Embryonic facial prominence (tissue), 1 donor: ENCODE results near the gene LAMA3.

Source experiments
- DNase-seq: peaks from one replicate; pipeline ENCODE4 v3.0.0-alpha.2; 2016; ENCODE audit errors: extremely low spot score

LAMA3 gene

GRCh38 chr18:23765931-23766330 lies 76.7 kb downstream of the LAMA3 start:
- DNase-seq, result no peak

DNA sequence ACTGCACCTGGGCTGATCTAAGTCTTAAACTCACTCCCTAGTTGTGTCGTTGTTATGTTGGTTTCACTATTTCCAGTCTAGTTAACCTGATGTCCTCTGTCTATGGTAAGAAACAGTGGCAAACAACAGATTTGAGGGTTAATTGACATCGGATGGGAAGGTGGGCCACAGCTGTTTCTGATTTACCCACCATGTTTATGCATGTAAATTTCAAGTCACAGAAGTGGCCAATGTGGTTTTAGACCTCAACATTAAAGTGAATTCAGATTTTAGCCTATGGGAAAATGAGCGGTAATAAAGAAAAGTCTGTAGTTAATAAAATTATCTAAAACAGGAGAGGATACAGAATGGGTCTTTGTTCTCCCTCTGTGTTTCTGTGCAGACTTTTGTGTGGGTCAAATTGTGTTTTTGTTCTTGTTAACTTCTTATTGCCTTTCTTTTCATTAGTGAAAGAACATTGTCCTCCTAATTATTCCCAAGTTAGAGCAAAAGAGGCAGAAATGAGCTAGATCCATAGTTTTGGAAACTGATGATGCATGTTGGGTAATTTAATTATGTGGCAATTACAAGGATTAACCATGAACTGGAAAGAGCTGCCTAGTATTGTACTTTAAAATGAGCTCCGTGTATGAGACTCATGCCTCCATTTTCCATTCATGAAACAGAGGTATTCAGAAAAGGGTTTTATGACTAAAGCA lies 83.2 kb downstream of the LAMA3 start:
- no peak for DNase-seq

DNA sequence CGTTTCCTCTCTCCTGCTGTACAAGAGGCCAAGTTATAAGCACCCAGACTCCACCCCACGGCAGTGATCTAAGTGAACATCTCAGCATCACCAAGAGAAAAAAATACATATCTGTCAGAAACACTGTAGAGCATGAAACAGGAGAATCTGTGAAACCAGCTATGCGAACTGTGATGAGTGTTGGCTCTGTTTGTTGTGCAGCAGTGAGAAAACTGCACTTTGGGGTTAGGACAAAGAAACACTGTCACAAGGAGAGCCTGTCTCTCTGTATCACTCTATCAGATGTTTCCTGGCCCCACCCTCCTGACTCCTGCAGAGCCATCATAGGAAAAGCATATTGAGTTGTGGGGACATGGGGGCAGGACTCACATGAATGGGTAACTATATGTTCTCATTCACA lies 87.1 kb downstream of the LAMA3 start:
- no peak for DNase-seq

DNA sequence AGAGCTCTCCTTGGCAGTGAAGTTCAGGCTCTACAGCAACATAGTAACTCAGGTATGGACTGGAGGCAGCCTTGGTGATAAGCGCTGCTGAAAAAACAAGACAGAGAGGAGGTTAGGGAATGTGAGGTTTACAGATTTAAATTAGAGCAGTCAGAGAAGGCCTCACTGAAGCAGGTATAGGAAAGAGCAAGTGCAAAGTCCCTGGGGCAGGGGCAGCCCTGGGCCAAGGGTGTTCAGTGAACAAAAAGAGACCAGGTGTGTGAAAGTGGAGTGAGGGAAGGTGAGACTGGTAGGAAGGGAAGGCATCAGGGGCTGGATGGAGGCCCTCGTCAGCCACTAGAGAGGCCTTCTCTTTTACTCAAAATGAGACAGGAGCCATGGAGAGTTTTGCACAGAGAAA lies 89.6 kb downstream of the LAMA3 start:
- no peak for DNase-seq

GRCh38 chr18:23779696-23780303 lies 90.5 kb downstream of the LAMA3 start:
- no peak for DNase-seq

DNA sequence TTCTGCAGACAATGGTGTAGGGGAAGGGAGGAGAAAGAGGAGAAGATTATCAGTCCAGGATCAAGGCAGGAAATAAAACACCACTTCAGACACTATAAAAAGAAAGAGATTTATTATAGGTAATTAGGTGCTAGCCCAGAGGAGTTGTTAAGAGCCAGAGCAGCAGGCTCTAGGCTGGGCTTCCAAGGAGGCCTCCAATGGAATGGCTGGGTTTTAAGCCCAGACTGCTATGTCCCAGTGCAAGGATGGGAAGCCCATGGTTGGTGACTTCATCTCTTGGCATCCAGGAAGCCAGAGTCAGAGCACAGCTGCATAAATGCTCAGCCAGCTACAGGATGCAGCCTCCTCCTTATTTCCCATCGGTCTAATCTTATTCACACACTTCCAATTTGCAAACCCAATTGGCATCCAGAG lies 95.6 kb downstream of the LAMA3 start:
- DNase-seq, result no peak

DNA sequence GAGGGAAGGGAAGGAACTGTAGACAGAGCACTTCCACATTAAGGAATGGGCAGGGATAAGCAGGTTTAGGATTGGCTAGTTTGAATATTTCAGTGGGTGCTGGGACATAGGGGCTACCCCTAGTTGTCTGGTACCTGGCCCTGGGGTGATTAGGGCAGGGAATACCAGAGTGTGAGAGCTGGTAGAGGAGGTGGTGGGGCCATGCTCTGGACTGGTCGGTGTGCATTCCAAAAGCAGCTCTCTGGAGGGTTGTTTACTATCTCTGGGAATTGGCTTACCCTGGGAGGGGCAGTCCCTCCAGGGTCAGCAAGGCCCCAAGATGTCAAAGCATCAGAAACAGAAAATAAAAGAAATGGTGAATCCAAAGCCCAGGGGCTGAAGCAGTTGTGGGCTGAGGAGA lies 103.8 kb downstream of the LAMA3 start:
- DNase-seq, result no peak

GRCh38 chr18:23793985-23794867 lies 105.0 kb downstream of the LAMA3 start:
- DNase-seq, result no peak

DNA sequence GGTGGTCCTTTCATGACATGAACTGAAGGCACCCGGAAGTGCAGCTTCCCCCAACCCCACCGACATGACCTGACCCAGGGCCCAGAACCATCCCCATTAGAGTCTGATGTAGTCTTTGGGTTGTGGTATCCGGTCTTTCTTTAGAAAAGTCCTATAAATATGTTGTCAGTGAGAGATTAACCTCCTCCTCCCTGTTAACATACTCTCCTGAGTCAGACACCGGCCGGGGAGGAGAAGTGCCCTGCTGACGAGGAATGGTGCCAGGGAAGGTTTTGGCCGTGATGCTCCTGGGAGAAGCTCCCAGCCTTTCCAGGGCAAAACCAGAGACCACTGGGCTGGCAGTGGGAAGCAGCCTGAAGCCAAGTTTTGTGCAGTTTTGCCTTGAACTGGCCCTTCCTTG lies 109.0 kb downstream of the LAMA3 start:
- no peak for DNase-seq

DNA sequence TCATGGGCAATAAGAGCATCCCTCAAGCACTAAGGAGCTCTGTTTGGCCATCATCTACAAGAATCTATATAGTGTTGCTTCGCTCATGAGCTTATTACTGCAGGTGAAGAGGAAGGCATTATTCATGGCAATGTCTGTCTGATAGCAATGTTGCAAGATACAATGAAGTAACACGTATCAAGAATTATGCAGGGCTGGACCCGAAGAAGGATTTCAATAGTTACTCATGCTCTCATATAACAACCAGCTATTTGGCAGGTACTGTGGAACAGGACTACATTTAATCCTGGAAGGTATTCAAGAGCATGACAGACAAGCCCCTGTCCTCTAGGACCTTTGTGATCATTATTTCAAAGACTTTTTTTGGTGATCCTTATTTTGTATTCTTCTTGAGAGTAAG lies 109.6 kb downstream of the LAMA3 start:
- DNase-seq, result no peak

- no peak for DNase-seq
These were observed 110.3 kb downstream of the LAMA3 start for GRCh38 chr18:23799540-23799939.

- no peak for DNase-seq
These were observed 111.6 kb downstream of the LAMA3 start for GRCh38 chr18:23800902-23801301.

DNA sequence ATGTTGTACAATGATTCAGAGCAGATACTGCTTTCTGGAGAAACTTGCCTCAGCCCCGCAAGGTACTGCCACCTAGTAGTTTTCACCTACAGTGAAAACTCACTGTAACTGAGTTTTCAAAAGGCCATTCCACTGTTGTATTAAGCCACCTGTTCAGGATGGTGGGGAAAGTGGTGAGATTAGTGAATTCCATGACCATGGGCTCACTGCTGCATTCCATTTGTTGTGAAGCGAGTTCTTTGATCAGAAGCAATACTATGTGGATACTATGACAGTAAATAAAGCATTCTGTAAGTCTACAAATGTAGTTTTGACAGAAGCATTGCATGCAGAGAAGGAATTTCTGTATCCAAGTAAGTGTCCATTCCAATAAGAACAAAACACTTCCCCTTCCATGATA lies 113.6 kb downstream of the LAMA3 start:
- DNase-seq, result no peak

DNA sequence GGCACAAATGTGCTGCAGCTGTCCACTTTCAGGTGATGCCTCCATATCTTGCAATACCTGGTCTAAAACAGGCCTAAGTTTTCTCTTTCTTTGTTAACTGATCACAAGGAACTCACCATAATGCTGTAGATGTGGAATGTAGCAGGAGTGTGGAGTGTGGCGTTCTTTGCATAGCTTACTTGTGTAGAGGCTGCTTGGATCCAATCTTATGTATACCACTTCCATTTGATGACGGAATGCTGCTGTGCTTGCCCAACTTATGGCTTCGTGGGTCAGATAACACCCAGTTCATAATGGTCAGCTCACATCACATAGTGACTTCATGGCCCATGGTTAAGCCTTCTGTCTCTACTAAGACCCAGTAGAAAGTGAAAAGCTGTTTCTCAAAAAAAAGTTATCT lies 114.5 kb downstream of the LAMA3 start:
- no peak for DNase-seq

GRCh38 chr18:23805898-23806297 lies 116.6 kb downstream of the LAMA3 start:
- DNase-seq, result no peak

DNA sequence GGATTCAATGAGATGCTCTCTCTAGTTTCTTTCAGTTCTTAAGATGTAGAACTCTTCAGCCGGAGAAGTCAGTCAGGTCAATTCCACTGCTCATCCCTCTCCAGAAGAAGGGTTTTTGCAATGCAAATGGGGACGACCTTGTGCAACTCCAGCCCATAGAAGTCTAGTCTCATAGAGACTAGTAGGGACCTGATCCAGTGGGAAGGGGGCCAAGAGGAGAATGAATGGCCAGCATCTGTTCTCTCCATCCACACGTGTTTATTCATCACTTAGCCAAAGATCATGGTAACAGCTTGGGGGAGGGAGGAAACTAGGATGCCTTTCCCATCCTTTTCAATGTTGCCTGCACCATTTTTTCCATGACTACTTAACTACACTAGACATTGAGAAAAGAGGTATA lies 120.2 kb downstream of the LAMA3 start:
- no peak for DNase-seq

- no peak for DNase-seq
These were observed 121.1 kb downstream of the LAMA3 start for GRCh38 chr18:23810396-23810795.

GRCh38 chr18:23811176-23811575 lies 121.9 kb downstream of the LAMA3 start:
- no peak for DNase-seq

- no peak for DNase-seq
These were observed 123.5 kb downstream of the LAMA3 start for GRCh38 chr18:23812546-23813440.

DNA sequence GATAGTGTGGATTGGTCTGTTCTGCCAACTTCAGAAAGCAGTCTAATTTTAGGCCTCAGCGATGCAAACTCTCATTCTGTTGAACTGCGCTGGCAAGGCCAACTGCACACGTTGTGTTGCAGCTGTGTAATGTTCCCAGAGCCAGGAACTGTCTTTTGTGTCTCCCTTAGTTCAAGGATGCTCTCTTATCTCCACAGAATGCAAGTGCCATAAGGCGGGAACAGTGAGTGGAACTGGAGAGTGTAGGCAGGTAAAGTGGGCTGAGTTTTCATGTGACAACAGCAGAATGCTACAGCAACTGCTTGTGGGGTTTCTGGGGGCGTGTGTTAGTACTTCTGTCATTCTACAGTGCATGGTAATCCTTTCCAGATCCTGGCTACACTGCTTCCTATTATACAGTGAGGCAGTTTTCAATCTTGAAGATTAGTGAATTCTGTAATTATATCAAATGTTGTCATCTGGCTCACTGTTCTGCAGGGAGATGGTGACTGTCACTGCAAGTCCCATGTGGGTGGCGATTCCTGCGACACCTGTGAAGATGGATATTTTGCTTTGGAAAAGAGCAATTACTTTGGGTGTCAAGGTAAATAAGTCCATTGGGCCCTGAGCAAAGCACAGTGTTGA lies 125.8 kb downstream of the LAMA3 start:
- no peak for DNase-seq

GRCh38 chr18:23816021-23816420 lies 126.8 kb downstream of the LAMA3 start:
- no peak for DNase-seq
